ENCODE measurements around the gene DDAH1.

- TF ChIP-seq CTCF (IDR thresholded peaks at IDR 0.05; ENCODE audit: low read depth, low read length, poor library complexity, severe bottlenecking) = no peak
- no peak for TF ChIP-seq EZH2phosphoT487 (IDR thresholded peaks at IDR 0.05; ENCODE audit: borderline replicate concordance, low read length)
These were observed 166.9 kb downstream of the DDAH1 start for GRCh38 chr1:85297855-85298629.
